ENCODE results near the gene A2M.
A peak's percentile ranks its signal among the peaks of the same experiment; 100 is the strongest.

- TF ChIP-seq CTCF (IDR thresholded peaks at IDR 0.05): no peak
- TF ChIP-seq POLR2AphosphoS5 (IDR thresholded peaks at IDR 0.05): peak in 2 of 3 donors; percentile 66 to 78
These were observed at the start of gene A2M for GRCh38 chr12:9115731-9116559.

Data from transverse colon (tissue), 4 donors.